BJ (cell line): ENCODE data around the gene FBXW8. TPM values are rescaled to one million over a fixed set of nuclear protein-coding genes. Genes with fewer than 3 reads are reported as not detected.

ENCODE experiments used
- CTCF ChIA-PET: fragments of 350-600 bp; formaldehyde crosslinking; extraction: SDS; loops from one replicate; lab custom pipeline; 2021; ENCODE audit warnings: antibody characterized with exemption, inconsistent platforms; lab: Yijun Ruan, JAX
- POLR2A ChIA-PET: fragments of 300-600 bp; sonication (Branson Sonifier 250); formaldehyde crosslinking; extraction: SDS; loops from one replicate; lab custom pipeline; 2021; ENCODE audit warnings: antibody characterized with exemption; lab: Charles Lee
- DNase-seq: peaks from one replicate; pipeline ENCODE4 v3.0.0-alpha.2; 2011; ENCODE audit warnings: low read depth
- H3K27me3 ChIP-seq: 2 replicates; pipeline ENCODE4 v1.6.0; 2011; ENCODE audit warnings: low read length; ENCODE audit not compliant: control insufficient read depth, insufficient read depth
- H3K36me3 ChIP-seq: 2 replicates; pipeline ENCODE4 v1.5.1; 2011; ENCODE audit warnings: low read length; ENCODE audit not compliant: control insufficient read depth, insufficient read depth
- H3K4me3 ChIP-seq: 2 replicates; pipeline ENCODE4 v1.5.1; 2011; ENCODE audit warnings: low read depth, mild to moderate bottlenecking, control low read depth, low read length
- CTCF ChIP-seq: IDR thresholded peaks from 2 replicates; pipeline ENCODE4 v1.5.1; 2011; ENCODE audit warnings: low read depth, mild to moderate bottlenecking, control low read depth, inconsistent platforms, low read length, moderate library complexity; ENCODE audit not compliant: insufficient read depth
- polyA plus RNA-seq: library from polyadenylated mRNA; depleted of rRNA; stranded (reverse); fragments of >200 nt; gene quantifications from 2 replicates; pipeline ENCODE4 v1.2.3, GENCODE V29; 2011

Gene FBXW8
- polyA plus RNA-seq, 1 experiment: 27.3 TPM

GRCh38 chr12:116954710-116955381, 44.1 kb downstream of the FBXW8 start:
- CTCF ChIA-PET: no interaction called here
- no peak for TF ChIP-seq CTCF
- DNase-seq: no peak
- POLR2A ChIA-PET: no interaction called here
- peaks cover 1% of the 10 kb centered on the region; the same call in 1 of the 2 replicates for H3K36me3 ChIP-seq
- no peak overlapping the region for H3K4me3 ChIP-seq
- no peaks in the 10 kb centered on the region for H3K27me3 ChIP-seq

GRCh38 chr12:116955382-116956021, 44.8 kb downstream of the FBXW8 start:
- Histone ChIP-seq H3K27me3 (no peaks in the 10 kb centered on the region), H3K36me3 (peaks cover 1% of the 10 kb centered on the region; the same call in 1 of the 2 replicates), H3K4me3 (no peak overlapping the region)
- no peak for DNase-seq
- ChIA-PET CTCF (interaction anchor here (0.7 to 1.0 kb wide), 2 partner anchors 9 to 23 kb away, joined by 3 read pairs; no protein-coding TSS in a partner anchor), POLR2A (no interaction called here)
- TF ChIP-seq CTCF: no peak

GRCh38 chr12:116958402-116959197, 47.9 kb downstream of the FBXW8 start:
- Histone ChIP-seq H3K4me3 (no peak overlapping the region), H3K27me3 (no peaks in the 10 kb centered on the region), H3K36me3 (peaks cover 1% of the 10 kb centered on the region; the same call in 1 of the 2 replicates)
- CTCF ChIA-PET: no interaction called here
- DNase-seq: no peak
- no peak for TF ChIP-seq CTCF
- POLR2A ChIA-PET: no interaction called here

GRCh38 chr12:116959198-116959460, 48.4 kb downstream of the FBXW8 start:
- ChIA-PET POLR2A (no interaction called here), CTCF (no interaction called here)
- no peak overlapping the region for H3K4me3 ChIP-seq
- H3K36me3 ChIP-seq: peaks cover 1% of the 10 kb centered on the region; the same call in 1 of the 2 replicates
- H3K27me3 ChIP-seq: no peaks in the 10 kb centered on the region
- no peak for TF ChIP-seq CTCF
- no peak for DNase-seq
